Head of caudate nucleus (tissue), 42 donors: ENCODE data around the gene FMO2.
A peak's percentile ranks its signal among the peaks of the same experiment; 100 is the strongest.

ENCODE experiments used
- DNase-seq, 42 donors: peaks; one replicate each; pipeline versions ENCODE4 v3.0.0 to v3.0.0-alpha.2; 2020 to 2021; ENCODE audit warnings: mixed read lengths in 7 of 42
- intact Hi-C: fragments of 100-400 bp; cut with DNase I; formaldehyde crosslinking; loops from one replicate; pipeline ENCODE4 v1.15.0; 2022

Gene FMO2

DNA sequence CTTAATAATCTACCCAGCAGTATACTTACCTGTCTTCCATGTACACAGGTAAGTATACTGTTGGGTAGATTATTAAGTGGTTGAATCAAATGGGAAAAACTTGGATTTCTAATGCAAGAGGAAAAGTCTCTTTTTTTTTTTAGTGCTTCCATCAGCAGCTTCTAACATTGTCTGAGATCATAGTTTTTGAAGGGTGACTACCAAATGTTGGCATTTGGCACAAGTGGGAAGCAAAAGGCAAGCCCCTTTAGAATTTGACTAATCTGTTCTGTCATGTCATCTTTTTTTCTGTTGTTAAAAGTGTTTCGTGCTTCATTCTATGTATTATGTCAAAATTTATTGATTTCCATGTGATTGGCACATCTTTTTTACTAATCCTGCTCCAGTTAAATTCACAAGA lies 63.7 kb downstream of the FMO2 start:
- intact Hi-C loops = loop anchor here (10.0 kb wide), 1 partner anchor 66 kb away; the partner anchor contains the start of gene FMO4
- no peak for DNase-seq

DNA sequence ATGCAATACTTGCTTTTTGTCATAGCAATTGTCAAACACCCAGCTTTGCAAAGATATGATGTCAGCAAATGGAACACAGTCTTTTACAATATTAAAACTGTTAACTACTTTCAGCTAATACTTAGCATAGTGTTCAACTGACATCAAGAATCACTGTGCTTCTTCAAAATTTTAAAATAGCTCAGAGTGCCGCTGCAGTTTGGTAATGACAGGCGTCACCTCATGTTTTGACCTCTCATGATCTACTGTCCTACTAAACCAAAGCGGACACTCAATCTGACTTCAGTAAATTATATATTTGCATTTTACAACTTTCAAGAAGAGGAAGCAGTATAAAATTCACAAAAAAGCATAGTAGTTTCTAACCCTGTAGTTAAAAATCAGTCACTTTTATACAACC lies 65.2 kb downstream of the FMO2 start:
- DNase-seq = no peak
- intact Hi-C loops = no loop called here

DNA sequence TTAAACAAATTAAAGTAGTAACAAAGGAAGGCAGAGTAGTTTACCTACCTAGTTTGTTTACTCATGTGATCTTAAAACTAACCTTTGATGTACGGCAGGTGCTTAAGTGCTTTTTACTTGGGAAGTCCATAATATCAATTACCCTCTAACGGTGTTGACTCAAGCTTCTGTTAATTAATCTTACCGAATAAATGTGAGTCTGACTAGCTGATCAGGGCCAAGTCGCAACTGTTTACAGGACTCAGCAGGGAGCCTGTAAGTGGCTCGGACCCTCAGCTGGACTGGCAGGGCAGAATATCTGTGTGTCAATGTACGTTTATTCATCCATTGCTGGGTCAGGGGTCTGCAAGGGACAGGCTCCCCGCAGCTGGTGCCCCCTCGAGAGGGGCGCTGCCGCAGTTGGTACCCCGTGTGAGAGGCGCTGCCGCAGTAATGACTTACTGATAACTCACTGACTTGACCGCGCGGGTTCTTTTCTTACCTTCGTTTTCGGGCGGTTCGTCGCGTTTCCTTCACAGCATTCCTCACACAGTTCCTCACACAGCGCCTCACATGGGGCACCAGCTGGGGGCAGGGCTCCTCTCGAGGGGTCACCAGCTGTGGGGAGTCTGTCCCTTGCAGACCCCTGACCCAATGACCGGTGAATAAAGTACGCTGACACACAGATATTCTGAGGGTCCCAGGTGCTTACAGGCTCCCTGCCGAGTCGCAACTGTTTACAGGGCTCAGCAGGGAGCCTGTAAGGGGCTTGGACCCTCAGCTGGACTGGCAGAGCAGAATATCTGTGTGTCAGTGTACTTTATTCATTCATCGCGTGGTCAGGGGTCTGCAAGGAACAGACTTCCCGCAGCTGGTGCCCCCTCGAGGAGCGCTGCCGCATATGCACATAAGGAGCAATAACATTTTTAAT lies 66.2 kb downstream of the FMO2 start:
- intact Hi-C loops = no loop called here
- peak in 12 of 42 donors; percentile 3 to 52 (median 18) for DNase-seq

DNA sequence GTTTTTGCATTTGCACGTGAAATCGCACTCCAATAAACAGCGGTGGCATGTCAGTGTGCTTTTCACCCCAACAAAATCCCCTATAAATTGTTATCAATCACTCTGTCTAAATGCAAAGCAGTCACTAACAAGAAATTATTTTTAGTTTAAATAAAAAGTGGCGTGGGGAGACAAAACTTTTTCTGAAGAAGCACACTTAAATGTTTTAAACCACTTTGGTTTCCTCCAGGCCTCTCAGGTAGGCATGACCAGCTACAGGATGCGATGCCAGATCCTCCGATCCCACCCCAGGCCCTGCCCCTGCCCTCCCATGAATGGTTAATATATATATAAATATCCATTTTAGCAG lies 66.8 kb downstream of the FMO2 start:
- no peak for DNase-seq

DNA sequence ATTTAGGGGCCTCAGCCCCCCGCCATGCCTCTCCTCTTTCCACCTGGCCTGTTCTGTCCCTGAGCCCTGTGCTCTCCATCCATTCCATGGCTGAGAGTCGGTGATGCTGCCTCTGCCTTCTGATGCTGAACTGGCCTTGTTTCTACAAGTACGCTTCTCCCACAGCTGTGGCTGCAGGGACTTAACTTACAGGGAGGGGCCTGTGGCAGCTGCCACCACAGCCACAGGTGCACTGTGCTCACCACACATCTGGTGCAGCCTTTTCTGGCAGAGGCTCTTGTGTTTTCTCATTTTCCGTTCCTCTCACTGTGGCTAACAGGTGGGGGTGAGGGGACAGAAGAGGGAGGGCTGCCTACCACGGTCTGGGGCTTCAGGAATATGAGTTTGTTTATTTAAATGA lies 67.4 kb downstream of the FMO2 start:
- intact Hi-C loops = no loop called here
- no peak for DNase-seq

More for the DNA sequence above, 66.8 kb downstream of the FMO2 start:
- intact Hi-C loops = no loop called here

DNA sequence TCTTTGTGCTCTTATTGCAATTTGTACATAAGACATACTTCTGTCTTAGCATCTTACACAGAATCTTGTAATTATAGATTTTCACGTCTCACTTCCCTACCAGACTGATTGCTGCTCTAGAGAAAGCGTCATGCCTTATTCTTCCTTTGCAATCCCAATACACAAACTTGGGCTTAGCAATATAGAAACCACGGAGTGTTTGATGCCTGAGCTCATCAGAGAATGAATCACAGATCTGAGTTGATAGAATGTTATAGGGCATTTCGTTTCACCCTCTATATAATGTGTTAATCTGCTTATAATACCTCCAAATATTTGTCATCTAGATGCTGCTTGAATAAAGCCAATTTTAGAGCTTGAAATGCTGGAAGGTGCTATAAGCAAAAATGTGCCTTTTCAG lies 69.8 kb downstream of the FMO2 start:
- intact Hi-C loops = no loop called here
- DNase-seq = no peak

DNA sequence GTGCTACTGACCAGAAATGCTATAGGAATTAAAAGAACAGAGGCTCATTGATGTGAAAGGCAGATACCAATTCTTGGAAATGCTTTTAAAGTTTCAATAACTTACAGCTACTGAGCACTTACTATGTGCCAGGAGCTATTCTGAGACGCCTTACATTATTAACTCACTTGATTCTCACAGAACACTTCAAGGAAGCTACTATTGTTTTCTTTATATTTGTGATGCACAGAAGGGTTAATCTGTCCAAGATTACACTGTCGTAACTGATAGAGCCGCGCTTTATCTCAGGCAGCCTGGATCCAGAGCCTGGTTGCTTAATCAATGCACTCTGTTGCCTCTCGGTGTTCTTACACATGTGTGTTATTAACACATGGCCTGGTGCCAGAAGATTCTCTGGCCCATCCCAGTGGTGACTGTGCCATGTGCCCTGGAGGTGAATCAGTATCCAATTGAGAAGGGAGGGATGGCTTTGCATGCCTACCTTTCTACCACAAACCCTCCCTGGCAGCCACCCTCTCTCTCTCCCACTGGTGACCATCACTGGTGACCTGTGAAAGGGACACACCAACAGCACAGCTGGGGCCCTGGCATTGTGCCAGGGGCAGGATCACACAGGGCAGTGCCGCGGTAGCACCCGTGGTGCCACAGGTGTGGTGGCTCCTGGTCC lies 72.0 kb downstream of the FMO2 start:
- intact Hi-C loops = no loop called here
- DNase-seq = no peak

DNA sequence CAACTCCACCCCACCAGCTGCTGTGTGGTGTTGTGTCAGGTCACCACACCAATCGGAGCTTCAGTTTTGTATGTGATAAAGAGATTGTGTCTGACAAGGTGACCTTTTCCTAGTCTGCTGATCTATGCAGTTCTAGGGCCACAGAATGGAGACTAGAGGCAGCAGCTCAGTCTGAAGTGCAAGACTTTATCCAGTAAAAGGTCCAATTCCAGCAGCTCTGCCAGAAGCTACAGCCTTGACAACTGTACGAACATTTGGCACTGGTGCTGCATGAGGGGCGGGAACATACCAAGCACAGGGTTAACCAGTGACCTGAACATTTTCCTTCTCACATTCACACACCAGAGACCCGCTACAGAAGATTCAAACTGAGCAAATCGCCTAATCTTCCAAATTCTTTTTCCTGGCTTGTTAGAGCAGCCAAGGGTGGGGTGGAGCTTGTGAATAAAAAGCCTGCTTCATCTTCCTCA lies 72.5 kb downstream of the FMO2 start:
- DNase-seq = no peak
- intact Hi-C loops = no loop called here

DNA sequence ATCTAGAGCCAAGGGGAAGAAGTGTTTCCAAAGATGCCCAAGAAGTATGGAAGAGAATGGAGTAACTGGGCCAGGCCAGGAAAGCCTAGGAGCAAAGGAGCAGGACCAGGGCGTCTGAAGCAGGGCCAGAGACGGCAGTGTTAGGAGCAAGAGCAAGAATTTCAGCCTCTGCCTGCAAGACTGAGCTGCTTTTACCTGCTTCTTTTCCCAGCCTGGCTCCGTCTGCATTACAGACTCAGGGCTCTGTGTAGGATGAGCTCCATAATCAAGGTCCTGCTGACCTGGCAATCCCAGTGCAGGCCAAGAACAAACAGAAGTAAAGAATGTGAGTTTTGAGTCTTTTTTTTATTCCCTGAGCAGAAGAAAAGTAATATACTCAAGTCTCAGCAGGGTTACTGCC lies 73.3 kb downstream of the FMO2 start:
- intact Hi-C loops = no loop called here
- DNase-seq = no peak

DNA sequence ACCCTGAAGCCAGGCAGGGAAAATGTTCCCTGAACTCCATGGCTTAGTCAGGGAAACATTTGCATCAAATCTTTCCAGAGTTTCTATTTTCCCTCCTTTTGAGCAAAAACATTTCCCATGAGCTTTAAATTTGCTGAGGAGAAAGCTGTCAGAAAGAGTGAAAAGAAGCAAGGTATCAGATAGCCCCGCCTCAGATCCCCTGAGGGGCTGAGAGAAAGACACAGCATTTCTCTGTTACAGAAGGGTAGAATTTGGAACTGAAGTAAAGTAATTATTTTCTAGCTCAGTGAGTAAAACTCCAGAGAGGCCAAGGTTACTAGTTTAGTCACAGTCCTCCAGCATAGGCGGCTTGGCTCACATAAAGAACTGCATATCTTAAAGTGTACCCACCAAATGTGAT lies 73.8 kb downstream of the FMO2 start:
- no peak for DNase-seq
- intact Hi-C loops = no loop called here
